GM12878 (cell line): ENCODE measurements around the gene GPC6.

ENCODE experiments used
- EP300 ChIP-seq, 2 experiments: fragments of 150-350 bp in 1 of 2; IDR thresholded peaks; 2 replicates each; pipeline ENCODE4 v1.6.1; 2011 to 2012; ENCODE audit warnings: low read depth in 2 of 2, low read length in 2 of 2, borderline replicate concordance in 1 of 2, improper control_type of control experiment in 1 of 2, inconsistent platforms in 1 of 2; ENCODE audit not compliant: control insufficient read depth in 1 of 2
- POLR2A ChIP-seq: IDR thresholded peaks from 2 replicates; pipeline ENCODE4 v1.6.1; 2011; ENCODE audit warnings: low read depth, mild to moderate bottlenecking, low read length
- RAD21 ChIP-seq: IDR thresholded peaks from 2 replicates; pipeline ENCODE4 v1.6.1; 2011; ENCODE audit warnings: mild to moderate bottlenecking, low read depth, low read length, moderate library complexity; ENCODE audit not compliant: insufficient read depth
- SP1 ChIP-seq: IDR thresholded peaks from one replicate; pipeline ENCODE4 v1.6.1; 2011; ENCODE audit warnings: low read depth, low read length
- TCF12 ChIP-seq: IDR thresholded peaks from 2 replicates; pipeline ENCODE4 v1.6.1; 2011; ENCODE audit warnings: low read depth, mild to moderate bottlenecking, low read length
- WRNIP1 ChIP-seq: IDR thresholded peaks from 2 replicates; pipeline ENCODE4 v1.6.1; 2011; ENCODE audit warnings: low read depth, low read length, improper control_type of control experiment, borderline replicate concordance
- TF ChIP-seq, protein P1 (sequence below): IDR thresholded peaks from 2 replicates; pipeline ENCODE4 v1.6.1; 2011; ENCODE audit warnings: mild to moderate bottlenecking, low read depth, low read length, moderate library complexity; ENCODE audit not compliant: insufficient replicate concordance

DNA sequence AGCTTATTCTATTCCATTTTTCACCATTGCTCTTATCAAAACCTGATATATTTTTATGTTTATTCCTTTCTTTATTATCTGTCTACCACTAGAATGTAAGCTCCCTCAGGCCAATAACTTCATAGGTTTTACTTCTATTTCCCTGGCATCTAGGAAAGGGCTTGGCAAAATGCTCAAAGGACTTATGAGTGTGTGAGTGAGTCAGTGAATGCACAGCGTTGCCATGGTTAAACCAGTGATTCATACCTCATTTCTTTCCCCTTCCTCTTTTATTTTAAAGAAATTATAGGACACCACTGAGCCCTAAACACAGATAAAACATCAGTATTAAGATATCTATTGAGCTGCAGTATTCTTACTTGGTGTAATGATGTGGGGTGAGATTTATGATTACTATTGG lies 162.1 kb downstream of the GPC6 start:
- TF ChIP-seq SP1 = no peak
- no peak for TF ChIP-seq RAD21
- TF ChIP-seq, protein P1, sequence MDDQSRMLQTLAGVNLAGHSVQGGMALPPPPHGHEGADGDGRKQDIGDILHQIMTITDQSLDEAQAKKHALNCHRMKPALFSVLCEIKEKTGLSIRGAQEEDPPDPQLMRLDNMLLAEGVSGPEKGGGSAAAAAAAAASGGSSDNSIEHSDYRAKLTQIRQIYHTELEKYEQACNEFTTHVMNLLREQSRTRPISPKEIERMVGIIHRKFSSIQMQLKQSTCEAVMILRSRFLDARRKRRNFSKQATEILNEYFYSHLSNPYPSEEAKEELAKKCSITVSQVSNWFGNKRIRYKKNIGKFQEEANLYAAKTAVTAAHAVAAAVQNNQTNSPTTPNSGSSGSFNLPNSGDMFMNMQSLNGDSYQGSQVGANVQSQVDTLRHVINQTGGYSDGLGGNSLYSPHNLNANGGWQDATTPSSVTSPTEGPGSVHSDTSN = no peak
- TF ChIP-seq TCF12 = no peak
- TF ChIP-seq POLR2A = no peak
- TF ChIP-seq EP300 (IDR thresholded peaks at IDR 0.05; ENCODE audit: borderline replicate concordance in 1 of 2, control insufficient read depth in 1 of 2, low read depth in 2 of 2, low read length in 2 of 2) = no peak
- TF ChIP-seq WRNIP1 = no peak
